H9 (cell line): Measurements from ENCODE around the gene SP3. TPM values are rescaled to one million over a fixed set of nuclear protein-coding genes. Genes with fewer than 3 reads are reported as not detected.

Source experiments
- DNase-seq: peaks from one replicate; pipeline ENCODE4 v3.0.0-alpha.2; 2017
- H2AFZ ChIP-seq: one replicate; pipeline ENCODE4 v1.6.1; 2013; ENCODE audit warnings: mild to moderate bottlenecking, low read length, control low read depth, moderate library complexity
- H2AK5ac ChIP-seq: 2 replicates; pipeline ENCODE4 v1.6.1; 2013; ENCODE audit warnings: low read length, control low read depth, mixed read lengths; ENCODE audit not compliant: insufficient read length
- H2BK120ac ChIP-seq: one replicate; pipeline ENCODE4 v1.6.1; 2013; ENCODE audit warnings: low read depth, mild to moderate bottlenecking, low read length, control low read depth, inconsistent platforms; ENCODE audit not compliant: poor library complexity, severe bottlenecking
- H2BK12ac ChIP-seq: 2 replicates; pipeline ENCODE4 v1.6.1; 2013; ENCODE audit warnings: low read length, control low read depth, mixed read lengths, low read depth; ENCODE audit not compliant: insufficient read length
- H2BK15ac ChIP-seq: 2 replicates; pipeline ENCODE4 v1.6.1; 2013; ENCODE audit warnings: low read depth, low read length, control low read depth
- H2BK20ac ChIP-seq: one replicate; pipeline ENCODE4 v1.6.1; 2013; ENCODE audit warnings: low read depth, mild to moderate bottlenecking, low read length, control low read depth, inconsistent platforms; ENCODE audit not compliant: poor library complexity, severe bottlenecking
- H2BK5ac ChIP-seq: 2 replicates; pipeline ENCODE4 v1.6.1; 2013; ENCODE audit warnings: low read length, control low read depth, mixed read lengths; ENCODE audit not compliant: insufficient read length
- H3K14ac ChIP-seq: 2 replicates; pipeline ENCODE4 v1.6.1; 2013; ENCODE audit warnings: low read length, control low read depth; ENCODE audit not compliant: insufficient read depth
- H3K18ac ChIP-seq: 2 replicates; pipeline ENCODE4 v1.6.1; 2013; ENCODE audit warnings: low read depth, mild to moderate bottlenecking, mixed read lengths, low read length, control low read depth; ENCODE audit not compliant: insufficient read length
- H3K23ac ChIP-seq: 2 replicates; pipeline ENCODE4 v1.6.1; 2013; ENCODE audit warnings: low read length, control low read depth, mixed read lengths, low read depth; ENCODE audit not compliant: insufficient read length
- H3K23me2 ChIP-seq: 2 replicates; pipeline ENCODE4 v1.6.1; 2013; ENCODE audit warnings: low read depth, mild to moderate bottlenecking, mixed read lengths, low read length, control low read depth; ENCODE audit not compliant: insufficient read length, poor library complexity, severe bottlenecking
- H3K27ac ChIP-seq: 2 replicates; pipeline ENCODE4 v1.5.1; 2013; ENCODE audit warnings: low read length, control low read depth, mixed read lengths, low read depth; ENCODE audit not compliant: insufficient read length
- H3K27me3 ChIP-seq: 2 replicates; pipeline ENCODE4 v1.6.1; 2013; ENCODE audit warnings: low read length, control low read depth, inconsistent platforms; ENCODE audit not compliant: insufficient read depth
- H3K4ac ChIP-seq: 2 replicates; pipeline ENCODE4 v1.6.1; 2013; ENCODE audit warnings: low read depth, mild to moderate bottlenecking, control low read depth, inconsistent platforms, low read length, moderate library complexity
- H3K4me1 ChIP-seq: 2 replicates; pipeline ENCODE4 v1.6.1; 2013; ENCODE audit warnings: low read length, control low read depth, inconsistent platforms; ENCODE audit not compliant: insufficient read depth
- H3K4me2 ChIP-seq: 2 replicates; pipeline ENCODE4 v1.6.1; 2013; ENCODE audit warnings: low read length, control low read depth, mixed read lengths; ENCODE audit not compliant: insufficient read length, insufficient read depth
- H3K56ac ChIP-seq: 2 replicates; pipeline ENCODE4 v1.6.1; 2013; ENCODE audit warnings: low read depth, mild to moderate bottlenecking, mixed read lengths, low read length, control low read depth; ENCODE audit not compliant: insufficient read length
- H3K79me1 ChIP-seq: 2 replicates; pipeline ENCODE4 v1.6.1; 2013; ENCODE audit warnings: low read depth, mild to moderate bottlenecking, moderate library complexity, low read length, control low read depth, inconsistent platforms; ENCODE audit not compliant: insufficient read depth, poor library complexity, severe bottlenecking
- H3K79me2 ChIP-seq: 2 replicates; pipeline ENCODE4 v1.6.1; 2013; ENCODE audit warnings: low read length, control low read depth, inconsistent platforms; ENCODE audit not compliant: insufficient read depth
- H3K9ac ChIP-seq: 2 replicates; pipeline ENCODE4 v1.6.1; 2013; ENCODE audit warnings: low read length, control low read depth, mixed read lengths; ENCODE audit not compliant: insufficient read length; ENCODE audit errors: extremely low read depth
- H3K9me3 ChIP-seq: one replicate; pipeline ENCODE4 v1.6.1; 2013; ENCODE audit warnings: low read depth, low read length, inconsistent platforms; ENCODE audit not compliant: control insufficient read depth
- H3T11ph ChIP-seq: one replicate; pipeline ENCODE4 v1.6.1; 2013; ENCODE audit warnings: mild to moderate bottlenecking, low read length, control low read depth, inconsistent platforms
- H4K20me1 ChIP-seq: one replicate; pipeline ENCODE4 v1.6.1; 2013; ENCODE audit not compliant: control insufficient read depth, insufficient read length, insufficient read depth
- H4K5ac ChIP-seq: 2 replicates; pipeline ENCODE4 v1.6.1; 2013; ENCODE audit warnings: low read depth, mild to moderate bottlenecking, mixed read lengths, low read length, control low read depth; ENCODE audit not compliant: insufficient read length
- H4K8ac ChIP-seq: replicated peaks from 2 replicates; pipeline ENCODE4 v1.6.1; 2013; ENCODE audit warnings: low read length, control low read depth, mixed read lengths, low read depth; ENCODE audit not compliant: insufficient read length
- H4K91ac ChIP-seq: 2 replicates; pipeline ENCODE4 v1.6.1; 2013; ENCODE audit warnings: low read depth, mild to moderate bottlenecking, moderate library complexity, mixed read lengths, low read length, control low read depth; ENCODE audit not compliant: insufficient read length
- H3K27ac Mint-ChIP-seq, 3 experiments: 2 replicates in 2 of 3; 3 replicates in 1 of 3; pipeline ENCODE4 v1.8.0; 2020 to 2021; ENCODE audit warnings: mixed read lengths in 3 of 3, mild to moderate bottlenecking in 1 of 3, moderate library complexity in 1 of 3
- H3K27me3 Mint-ChIP-seq: 2 replicates; pipeline ENCODE4 v1.8.0; 2021; ENCODE audit warnings: low read depth, mild to moderate bottlenecking, moderate library complexity, mixed read lengths
- H3K36me3 Mint-ChIP-seq, 3 experiments: 2 replicates in 2 of 3; 3 replicates in 1 of 3; pipeline ENCODE4 v1.8.0; 2020 to 2021; ENCODE audit warnings: low read depth in 3 of 3, mixed read lengths in 3 of 3; ENCODE audit not compliant: insufficient read depth in 1 of 3
- H3K4me1 Mint-ChIP-seq, 2 experiments: 2 replicates each; pipeline ENCODE4 v1.8.0; 2020; ENCODE audit warnings: mixed read lengths in 2 of 2
- H3K4me3 Mint-ChIP-seq, 2 experiments: 2 replicates in 1 of 2; 3 replicates in 1 of 2; pipeline ENCODE4 v1.8.0; 2020 to 2021; ENCODE audit warnings: mild to moderate bottlenecking in 2 of 2, mixed read lengths in 2 of 2, moderate library complexity in 1 of 2
- H3K9me3 Mint-ChIP-seq, 2 experiments: 2 replicates in 1 of 2; 3 replicates in 1 of 2; pipeline ENCODE4 v1.8.0; 2020; ENCODE audit warnings: mild to moderate bottlenecking in 2 of 2, mixed read lengths in 2 of 2, moderate library complexity in 1 of 2
- WGBS: extraction: QIAGEN DNeasy Blood & Tissue Kit; methylation state at CpG from one replicate; pipeline ENCODE4 v1.1.7; 2013; ENCODE audit warnings: missing lambda C conversion rate, low lambda C conversion rate, mixed read lengths; ENCODE audit not compliant: insufficient read length; ENCODE audit errors: extremely low coverage; 5-methylcytosine and 5-hydroxymethylcytosine counted together
- total RNA-seq: library from RNA; stranded (reverse); gene quantifications from 2 replicates; pipeline ENCODE4 v1.2.1, GENCODE V29; 2021
- TF ChIP-seq, protein P1 (sequence below): fragments of 200-600 bp; sonication (generic); conservative IDR thresholded peaks from 3 replicates; pipeline ENCODE4 v1.8.0; 2021; ENCODE audit warnings: antibody characterized with exemption, mild to moderate bottlenecking

Gene SP3
- total RNA-seq, 1 experiment from 2014 or later: 86.3 TPM

DNA sequence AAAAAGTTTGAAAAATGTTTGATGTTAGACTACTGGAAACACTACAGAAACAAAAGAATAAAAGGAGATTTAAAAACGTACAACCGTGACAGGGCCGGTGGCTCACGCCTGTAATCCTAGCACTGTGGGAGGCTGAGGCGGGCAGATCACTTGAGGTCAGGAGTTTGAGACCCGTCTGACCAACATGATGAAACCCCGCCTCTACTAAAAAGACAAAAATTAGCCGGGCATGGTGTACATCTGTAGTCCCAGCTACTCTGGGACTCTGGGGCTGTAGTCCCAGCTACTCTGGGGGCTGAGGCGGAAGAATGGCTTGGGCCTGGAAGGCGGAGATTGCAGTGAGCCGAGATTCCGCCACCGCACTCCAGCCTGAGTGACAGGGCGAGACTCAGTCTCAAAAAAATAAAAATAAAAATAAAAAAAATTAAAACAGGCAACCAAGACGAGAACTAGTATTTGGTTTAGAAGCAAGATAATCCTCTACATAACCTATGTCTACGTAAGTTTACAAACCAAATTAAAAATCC is 5.8 kb downstream of the SP3 start:
- no peak overlapping the region for H3K23ac ChIP-seq
- no peak overlapping the region for H3K4me2 ChIP-seq
- WGBS: no CpG with 5 or more reads among the region's 16 CpGs
- no peak overlapping the region for H2BK5ac ChIP-seq
- H3K4me1 Mint-ChIP-seq: peaks cover 29 to 43% of the 10 kb centered on the region in 2 experiments
- no peak overlapping the region for H2BK15ac ChIP-seq
- H3K79me1 ChIP-seq: no peaks in the 10 kb centered on the region
- H2BK12ac ChIP-seq: no peak overlapping the region
- H2BK20ac ChIP-seq: no peak overlapping the region
- peaks cover 40 to 50% (median 42%) of the 10 kb centered on the region in 3 experiments for H3K36me3 Mint-ChIP-seq
- H2AFZ ChIP-seq: no peak overlapping the region
- H4K8ac ChIP-seq: no peak overlapping the region
- H3K9me3 Mint-ChIP-seq: peaks cover 0 to 5% of the 10 kb centered on the region in 2 experiments; a peak in 1 of 5 replicates
- H3T11ph ChIP-seq: no peak overlapping the region
- H3K4ac ChIP-seq: no peak overlapping the region
- peaks cover 43% of the 10 kb centered on the region for H3K79me2 ChIP-seq
- H3K27ac Mint-ChIP-seq: peak overlapping the region; percentile 49 to 87 (median 69); a peak in 3 of 7 replicates
- TF ChIP-seq, protein P1, sequence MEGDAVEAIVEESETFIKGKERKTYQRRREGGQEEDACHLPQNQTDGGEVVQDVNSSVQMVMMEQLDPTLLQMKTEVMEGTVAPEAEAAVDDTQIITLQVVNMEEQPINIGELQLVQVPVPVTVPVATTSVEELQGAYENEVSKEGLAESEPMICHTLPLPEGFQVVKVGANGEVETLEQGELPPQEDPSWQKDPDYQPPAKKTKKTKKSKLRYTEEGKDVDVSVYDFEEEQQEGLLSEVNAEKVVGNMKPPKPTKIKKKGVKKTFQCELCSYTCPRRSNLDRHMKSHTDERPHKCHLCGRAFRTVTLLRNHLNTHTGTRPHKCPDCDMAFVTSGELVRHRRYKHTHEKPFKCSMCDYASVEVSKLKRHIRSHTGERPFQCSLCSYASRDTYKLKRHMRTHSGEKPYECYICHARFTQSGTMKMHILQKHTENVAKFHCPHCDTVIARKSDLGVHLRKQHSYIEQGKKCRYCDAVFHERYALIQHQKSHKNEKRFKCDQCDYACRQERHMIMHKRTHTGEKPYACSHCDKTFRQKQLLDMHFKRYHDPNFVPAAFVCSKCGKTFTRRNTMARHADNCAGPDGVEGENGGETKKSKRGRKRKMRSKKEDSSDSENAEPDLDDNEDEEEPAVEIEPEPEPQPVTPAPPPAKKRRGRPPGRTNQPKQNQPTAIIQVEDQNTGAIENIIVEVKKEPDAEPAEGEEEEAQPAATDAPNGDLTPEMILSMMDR: no peak
- H4K20me1 ChIP-seq: no peaks in the 10 kb centered on the region
- no peak overlapping the region for H3K56ac ChIP-seq
- no peak overlapping the region for H4K5ac ChIP-seq
- no peak for DNase-seq
- no peak overlapping the region for H3K9ac ChIP-seq
- no peak overlapping the region for H3K27ac ChIP-seq
- H3K18ac ChIP-seq: no peak overlapping the region
- H3K23me2 ChIP-seq: no peaks in the 10 kb centered on the region
- no peak overlapping the region; a peak in 2 of 5 replicates for H3K4me3 Mint-ChIP-seq
- H2BK120ac ChIP-seq: no peak overlapping the region
- H4K91ac ChIP-seq: no peak overlapping the region
- H3K9me3 ChIP-seq: no peaks in the 10 kb centered on the region
- no peaks in the 10 kb centered on the region for H3K4me1 ChIP-seq
- H3K14ac ChIP-seq: no peak overlapping the region
- no peaks in the 10 kb centered on the region for H3K27me3 ChIP-seq
- no peaks in the 10 kb centered on the region for H3K27me3 Mint-ChIP-seq
- no peak overlapping the region for H2AK5ac ChIP-seq
